ENCODE measurements around the gene UAP1L1. TPM values are rescaled to one million over a fixed set of nuclear protein-coding genes. Genes with fewer than 3 reads are reported as not detected.
A peak's percentile ranks its signal among the peaks of the same experiment; 100 is the strongest.

UAP1L1 gene
- total RNA-seq, 1 donor from 2014 or later: 0.57 TPM

DNA sequence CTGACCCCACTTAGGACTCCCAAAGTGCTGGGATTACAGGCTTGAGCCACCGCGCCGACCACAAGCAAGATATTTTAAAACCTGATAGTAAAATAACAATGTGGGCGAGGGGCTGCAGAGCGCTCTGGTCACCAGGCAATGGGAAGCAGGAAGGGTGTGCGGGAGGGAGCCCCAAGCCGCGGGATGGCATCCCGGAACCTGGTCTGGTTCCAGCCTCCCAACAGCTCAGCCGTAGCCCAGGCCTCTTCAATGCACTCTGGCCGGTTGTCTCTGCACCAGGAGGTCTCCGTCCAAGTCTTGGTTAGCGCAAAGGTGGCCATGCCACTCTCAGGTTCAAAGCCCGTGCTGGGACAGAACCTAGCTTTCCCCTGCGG is 694 bp upstream of the UAP1L1 start:
- Mint-ChIP-seq H3K27ac (no peak overlapping the region), H3K9me3 (ENCODE audit: low read depth) (no peaks in the 10 kb centered on the region), H3K4me3 (ENCODE audit: low read depth) (peak overlapping the region; percentile 44), H3K36me3 (ENCODE audit: insufficient read depth) (no peaks in the 10 kb centered on the region), H3K27me3 (peaks cover 52% of the 10 kb centered on the region), H3K4me1 (ENCODE audit: low read depth) (no peaks in the 10 kb centered on the region)
- TF ChIP-seq, protein P1, sequence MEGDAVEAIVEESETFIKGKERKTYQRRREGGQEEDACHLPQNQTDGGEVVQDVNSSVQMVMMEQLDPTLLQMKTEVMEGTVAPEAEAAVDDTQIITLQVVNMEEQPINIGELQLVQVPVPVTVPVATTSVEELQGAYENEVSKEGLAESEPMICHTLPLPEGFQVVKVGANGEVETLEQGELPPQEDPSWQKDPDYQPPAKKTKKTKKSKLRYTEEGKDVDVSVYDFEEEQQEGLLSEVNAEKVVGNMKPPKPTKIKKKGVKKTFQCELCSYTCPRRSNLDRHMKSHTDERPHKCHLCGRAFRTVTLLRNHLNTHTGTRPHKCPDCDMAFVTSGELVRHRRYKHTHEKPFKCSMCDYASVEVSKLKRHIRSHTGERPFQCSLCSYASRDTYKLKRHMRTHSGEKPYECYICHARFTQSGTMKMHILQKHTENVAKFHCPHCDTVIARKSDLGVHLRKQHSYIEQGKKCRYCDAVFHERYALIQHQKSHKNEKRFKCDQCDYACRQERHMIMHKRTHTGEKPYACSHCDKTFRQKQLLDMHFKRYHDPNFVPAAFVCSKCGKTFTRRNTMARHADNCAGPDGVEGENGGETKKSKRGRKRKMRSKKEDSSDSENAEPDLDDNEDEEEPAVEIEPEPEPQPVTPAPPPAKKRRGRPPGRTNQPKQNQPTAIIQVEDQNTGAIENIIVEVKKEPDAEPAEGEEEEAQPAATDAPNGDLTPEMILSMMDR (IDR thresholded peaks at IDR 0.05; ENCODE audit: unreplicated experiment): no peak
- DNase-seq (ENCODE audit: low spot score, unreplicated experiment): no peak

DNA sequence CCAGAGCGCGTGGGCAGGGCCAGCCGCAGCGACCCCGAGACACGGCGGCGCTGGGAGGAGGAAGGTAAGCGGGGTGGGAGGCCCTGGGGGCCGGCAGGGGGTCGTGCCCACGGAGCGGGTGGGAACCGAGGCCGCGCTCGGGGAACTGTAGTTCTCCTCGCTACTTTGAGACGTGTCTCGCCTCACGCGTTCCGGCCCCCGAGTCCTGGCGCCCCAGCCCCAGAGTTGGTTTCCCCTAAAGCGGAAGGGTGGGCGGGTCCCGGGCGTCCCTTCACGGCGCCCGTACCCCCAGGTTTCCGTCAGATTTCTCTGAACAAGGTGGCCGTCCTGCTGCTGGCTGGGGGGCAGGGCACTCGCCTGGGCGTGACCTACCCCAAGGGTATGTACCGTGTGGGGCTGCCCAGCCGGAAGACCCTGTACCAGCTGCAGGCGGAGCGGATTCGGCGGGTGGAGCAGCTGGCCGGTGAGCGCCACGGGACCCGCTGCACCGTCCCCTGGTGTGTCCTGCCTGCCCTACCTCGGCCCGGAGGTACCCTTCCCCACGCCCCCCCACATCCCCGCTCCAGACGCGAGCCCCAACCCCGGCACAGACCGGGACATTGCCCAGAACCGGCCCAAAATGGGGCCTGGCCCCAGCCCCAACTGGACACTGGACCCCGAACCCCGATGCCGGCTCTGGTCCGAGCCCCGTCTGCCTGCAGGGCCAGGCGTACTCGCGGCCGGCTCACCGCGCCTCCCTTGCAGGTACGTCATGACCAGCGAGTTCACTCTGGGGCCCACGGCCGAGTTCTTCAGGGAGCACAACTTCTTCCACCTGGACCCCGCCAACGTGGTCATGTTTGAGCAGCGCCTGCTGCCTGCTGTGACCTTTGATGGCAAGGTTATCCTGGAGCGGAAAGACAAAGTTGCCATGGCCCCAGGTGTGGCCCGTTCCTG is 709 bp downstream of the UAP1L1 start:
- Mint-ChIP-seq H3K9me3 (ENCODE audit: low read depth) (no peaks in the 10 kb centered on the region), H3K4me1 (ENCODE audit: low read depth) (no peaks in the 10 kb centered on the region), H3K27ac (no peak overlapping the region), H3K36me3 (ENCODE audit: insufficient read depth) (no peaks in the 10 kb centered on the region), H3K4me3 (ENCODE audit: low read depth) (peak overlapping the region; percentile 47), H3K27me3 (peaks cover 57% of the 10 kb centered on the region)
- TF ChIP-seq, protein P1 (IDR thresholded peaks at IDR 0.05; ENCODE audit: unreplicated experiment): no peak
- no peak for DNase-seq (ENCODE audit: low spot score, unreplicated experiment)

DNA sequence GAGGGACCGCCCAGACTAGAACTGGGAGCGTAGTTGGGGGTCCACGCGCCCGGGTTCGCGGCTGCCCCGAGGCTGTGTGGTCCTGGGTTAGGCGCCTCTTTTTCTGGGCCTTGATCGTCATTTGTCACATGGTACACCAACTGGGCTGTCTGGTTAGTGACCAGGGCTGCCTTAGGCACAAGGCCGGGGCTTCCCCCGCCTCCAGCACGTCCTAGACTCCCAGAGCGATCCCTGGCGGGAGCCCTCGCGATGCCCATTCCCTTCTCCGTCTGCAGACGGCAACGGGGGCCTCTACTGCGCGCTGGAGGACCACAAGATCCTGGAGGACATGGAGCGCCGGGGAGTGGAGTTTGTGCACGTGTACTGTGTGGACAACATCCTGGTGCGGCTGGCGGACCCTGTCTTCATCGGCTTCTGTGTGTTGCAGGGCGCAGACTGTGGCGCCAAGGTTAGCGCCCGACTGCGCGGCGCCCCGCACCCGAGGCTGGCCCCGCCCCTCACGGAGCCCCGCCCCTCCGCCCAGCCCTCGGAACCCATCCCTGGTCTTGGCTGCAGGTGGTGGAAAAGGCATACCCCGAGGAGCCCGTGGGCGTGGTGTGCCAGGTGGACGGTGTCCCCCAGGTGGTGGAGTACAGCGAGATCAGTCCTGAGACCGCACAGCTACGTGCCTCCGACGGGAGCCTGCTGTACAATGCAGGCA is 1.5 kb downstream of the UAP1L1 start:
- no peaks in the 10 kb centered on the region for H3K9me3 Mint-ChIP-seq (ENCODE audit: low read depth)
- H3K4me3 Mint-ChIP-seq (ENCODE audit: low read depth): peak overlapping the region; percentile 47
- H3K27me3 Mint-ChIP-seq: peaks cover 57% of the 10 kb centered on the region
- no peak overlapping the region for H3K27ac Mint-ChIP-seq
- no peaks in the 10 kb centered on the region for H3K36me3 Mint-ChIP-seq (ENCODE audit: insufficient read depth)
- no peak for DNase-seq (ENCODE audit: low spot score, unreplicated experiment)
- TF ChIP-seq, protein P1 (IDR thresholded peaks at IDR 0.05; ENCODE audit: unreplicated experiment): no peak
- no peaks in the 10 kb centered on the region for H3K4me1 Mint-ChIP-seq (ENCODE audit: low read depth)

DNA sequence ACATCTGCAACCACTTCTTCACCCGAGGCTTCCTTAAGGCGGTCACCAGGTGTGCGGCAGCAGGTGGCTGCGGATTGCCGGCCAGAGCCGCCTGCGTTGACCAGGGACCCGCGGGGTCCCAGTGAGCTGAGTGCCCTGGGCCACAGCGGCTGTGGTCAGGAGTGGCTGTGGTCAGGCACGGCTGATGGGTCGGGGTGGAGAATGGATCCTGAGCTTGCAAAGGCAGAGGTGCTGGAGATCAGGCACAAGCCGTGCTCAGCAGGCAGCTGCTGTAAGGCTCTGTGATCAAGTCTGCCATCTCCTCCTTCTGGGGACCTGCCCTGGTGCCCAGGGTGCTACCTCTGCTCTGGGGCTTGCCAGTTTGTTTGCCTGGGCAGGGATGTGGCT is 2.1 kb downstream of the UAP1L1 start:
- no peaks in the 10 kb centered on the region for H3K9me3 Mint-ChIP-seq (ENCODE audit: low read depth)
- no peak overlapping the region for H3K27ac Mint-ChIP-seq
- H3K4me1 Mint-ChIP-seq (ENCODE audit: low read depth): no peaks in the 10 kb centered on the region
- no peaks in the 10 kb centered on the region for H3K36me3 Mint-ChIP-seq (ENCODE audit: insufficient read depth)
- TF ChIP-seq, protein P1 (IDR thresholded peaks at IDR 0.05; ENCODE audit: unreplicated experiment): no peak
- DNase-seq (ENCODE audit: low spot score, unreplicated experiment): no peak
- H3K27me3 Mint-ChIP-seq: peaks cover 55% of the 10 kb centered on the region
- no peak overlapping the region for H3K4me3 Mint-ChIP-seq (ENCODE audit: low read depth)

DNA sequence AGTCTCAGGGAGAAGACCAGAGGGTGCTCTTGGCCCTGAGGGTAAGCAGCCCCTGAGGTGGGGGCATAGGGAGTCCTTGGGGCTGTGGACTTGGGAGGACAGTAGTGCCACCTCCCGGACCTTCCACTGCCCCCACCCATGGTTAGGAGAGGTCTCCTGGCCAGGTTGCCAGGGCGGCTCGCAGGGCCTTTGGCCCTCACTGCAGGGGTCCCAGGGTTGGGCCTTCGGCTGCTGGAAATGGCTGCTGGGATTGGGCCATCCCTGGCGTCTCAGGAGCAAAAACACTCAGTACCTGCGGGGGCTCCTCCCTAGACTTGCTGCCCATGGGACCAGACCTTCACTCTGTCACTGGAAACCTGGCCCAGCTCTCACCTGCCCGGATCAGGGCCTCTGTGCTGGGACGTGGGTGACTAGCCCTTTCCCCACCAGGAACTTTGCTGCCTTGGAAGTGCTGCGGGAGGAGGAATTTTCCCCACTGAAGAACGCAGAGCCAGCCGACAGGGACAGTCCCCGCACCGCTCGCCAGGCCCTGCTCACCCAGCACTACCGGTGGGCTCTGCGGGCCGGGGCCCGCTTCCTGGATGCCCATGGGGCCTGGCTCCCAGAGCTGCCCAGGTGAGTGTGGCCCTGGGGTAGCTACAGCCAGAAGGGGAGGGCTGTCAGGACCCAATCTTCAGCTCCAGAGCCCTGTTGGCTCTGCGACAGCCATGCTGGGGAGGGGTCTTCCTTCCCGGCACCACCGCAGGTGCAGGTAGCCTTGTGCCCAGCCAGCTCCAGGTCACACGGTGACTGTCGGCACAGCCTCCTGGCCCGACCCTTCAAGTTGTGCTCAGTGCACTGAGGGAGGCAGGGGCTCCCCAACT is 3.2 kb downstream of the UAP1L1 start:
- H3K27ac Mint-ChIP-seq: no peak overlapping the region
- H3K36me3 Mint-ChIP-seq (ENCODE audit: insufficient read depth): no peaks in the 10 kb centered on the region
- TF ChIP-seq, protein P1 (IDR thresholded peaks at IDR 0.05; ENCODE audit: unreplicated experiment): no peak
- no peaks in the 10 kb centered on the region for H3K4me1 Mint-ChIP-seq (ENCODE audit: low read depth)
- H3K4me3 Mint-ChIP-seq (ENCODE audit: low read depth): no peak overlapping the region
- no peak for DNase-seq (ENCODE audit: low spot score, unreplicated experiment)
- no peaks in the 10 kb centered on the region for H3K9me3 Mint-ChIP-seq (ENCODE audit: low read depth)
- peaks cover 47% of the 10 kb centered on the region for H3K27me3 Mint-ChIP-seq
